ENCODE measurements around the gene C7orf33. TPM values are rescaled to one million over a fixed set of nuclear protein-coding genes. Genes with fewer than 3 reads are reported as not detected.

C7orf33 gene
- total and polyA plus RNA-seq, 4 donors: not detected

DNA sequence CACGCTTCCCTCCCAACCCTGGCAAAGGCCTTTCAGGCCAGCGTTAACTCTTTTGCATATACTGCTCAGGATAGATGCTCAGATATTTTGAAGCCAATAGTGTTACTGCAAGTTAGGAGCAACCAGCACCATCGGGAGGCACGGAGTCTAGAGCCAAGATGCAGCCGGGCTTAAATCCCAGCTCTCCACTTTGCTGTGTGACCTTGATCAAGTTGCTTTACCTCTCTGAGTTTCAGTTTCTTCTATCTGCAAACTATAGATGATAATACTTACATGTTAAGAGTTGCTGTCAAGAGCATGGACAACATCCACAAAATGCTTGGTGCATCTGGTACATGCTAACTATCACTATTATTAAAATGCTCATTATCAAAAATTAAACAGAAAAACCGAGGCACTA, 45.4 kb upstream of the C7orf33 start:
- ATAC-seq (ENCODE audit: insufficient read depth, low FRiP score): no peak
- WGBS, 2 donors: 89 to 92% methylated on average over 6 of the region's 6 CpGs
- Histone ChIP-seq H3K27me3 (ENCODE audit: control insufficient read depth in 3 of 3, insufficient read depth in 3 of 3, low read length in 2 of 3) (peaks cover 0 to 4% (median 0%) of the 10 kb centered on the region in 3 donors), H3K9ac (ENCODE audit: insufficient read depth in 1 of 2, low read length in 2 of 2) (no peak overlapping the region), H3K27ac (ENCODE audit: low read depth in 1 of 2, low read length in 1 of 2) (no peak overlapping the region), H3K36me3 (ENCODE audit: control insufficient read depth in 4 of 4, insufficient read depth in 4 of 4, low read length in 4 of 4) (no peaks in the 10 kb centered on the region), H3K9me3 (ENCODE audit: control insufficient read depth in 4 of 4, insufficient read depth in 3 of 4, low read length in 3 of 4) (no peaks in the 10 kb centered on the region), H3K4me1 (ENCODE audit: control insufficient read depth in 5 of 5, insufficient read depth in 5 of 5, low read length in 5 of 5) (peaks cover 0 to 1% (median 0%) of the 10 kb centered on the region in 5 donors), H3K4me3 (no peak overlapping the region)
- TF ChIP-seq, protein P1, sequence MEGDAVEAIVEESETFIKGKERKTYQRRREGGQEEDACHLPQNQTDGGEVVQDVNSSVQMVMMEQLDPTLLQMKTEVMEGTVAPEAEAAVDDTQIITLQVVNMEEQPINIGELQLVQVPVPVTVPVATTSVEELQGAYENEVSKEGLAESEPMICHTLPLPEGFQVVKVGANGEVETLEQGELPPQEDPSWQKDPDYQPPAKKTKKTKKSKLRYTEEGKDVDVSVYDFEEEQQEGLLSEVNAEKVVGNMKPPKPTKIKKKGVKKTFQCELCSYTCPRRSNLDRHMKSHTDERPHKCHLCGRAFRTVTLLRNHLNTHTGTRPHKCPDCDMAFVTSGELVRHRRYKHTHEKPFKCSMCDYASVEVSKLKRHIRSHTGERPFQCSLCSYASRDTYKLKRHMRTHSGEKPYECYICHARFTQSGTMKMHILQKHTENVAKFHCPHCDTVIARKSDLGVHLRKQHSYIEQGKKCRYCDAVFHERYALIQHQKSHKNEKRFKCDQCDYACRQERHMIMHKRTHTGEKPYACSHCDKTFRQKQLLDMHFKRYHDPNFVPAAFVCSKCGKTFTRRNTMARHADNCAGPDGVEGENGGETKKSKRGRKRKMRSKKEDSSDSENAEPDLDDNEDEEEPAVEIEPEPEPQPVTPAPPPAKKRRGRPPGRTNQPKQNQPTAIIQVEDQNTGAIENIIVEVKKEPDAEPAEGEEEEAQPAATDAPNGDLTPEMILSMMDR (IDR thresholded peaks at IDR 0.05; ENCODE audit: control extremely low read depth, extremely low read depth): no peak
- DNase-seq: no peak

DNA sequence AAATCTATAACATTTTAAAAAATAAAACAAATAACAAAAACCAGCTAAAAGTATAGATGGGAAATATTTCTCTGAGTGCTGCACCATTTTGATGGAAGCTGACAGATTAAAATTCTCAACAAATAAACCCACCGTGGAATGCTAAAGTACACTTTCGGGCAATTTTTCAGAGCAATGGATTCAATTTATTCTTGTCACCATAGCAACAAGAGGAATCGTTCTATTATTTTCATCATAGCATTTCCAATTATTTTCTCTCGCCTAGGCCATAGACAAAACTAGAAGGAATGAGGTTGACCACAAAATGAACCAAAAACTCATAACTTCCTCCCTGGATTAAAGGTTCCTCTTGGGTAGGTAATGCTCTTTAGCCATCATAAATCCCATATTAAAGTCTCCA, 44.6 kb upstream of the C7orf33 start:
- TF ChIP-seq, protein P1 (IDR thresholded peaks at IDR 0.05; ENCODE audit: control extremely low read depth, extremely low read depth): no peak
- no peak overlapping the region for H3K4me3 ChIP-seq
- H3K27ac ChIP-seq (ENCODE audit: low read depth in 1 of 2, low read length in 1 of 2): no peak overlapping the region
- H3K4me1 ChIP-seq (ENCODE audit: control insufficient read depth in 5 of 5, insufficient read depth in 5 of 5, low read length in 5 of 5): no peaks in the 10 kb centered on the region
- DNase-seq: no peak
- 72 to 77% methylated on average over 4 of the region's 4 CpGs for WGBS, 2 donors
- H3K36me3 ChIP-seq (ENCODE audit: control insufficient read depth in 4 of 4, insufficient read depth in 4 of 4, low read length in 4 of 4): no peaks in the 10 kb centered on the region
- H3K9ac ChIP-seq (ENCODE audit: insufficient read depth in 1 of 2, low read length in 2 of 2): no peak overlapping the region
- peaks cover 0 to 4% (median 0%) of the 10 kb centered on the region in 4 donors for H3K9me3 ChIP-seq (ENCODE audit: control insufficient read depth in 4 of 4, insufficient read depth in 3 of 4, low read length in 3 of 4)
- peaks cover 0 to 4% (median 0%) of the 10 kb centered on the region in 3 donors for H3K27me3 ChIP-seq (ENCODE audit: control insufficient read depth in 3 of 3, insufficient read depth in 3 of 3, low read length in 2 of 3)
- ATAC-seq (ENCODE audit: insufficient read depth, low FRiP score): no peak

DNA sequence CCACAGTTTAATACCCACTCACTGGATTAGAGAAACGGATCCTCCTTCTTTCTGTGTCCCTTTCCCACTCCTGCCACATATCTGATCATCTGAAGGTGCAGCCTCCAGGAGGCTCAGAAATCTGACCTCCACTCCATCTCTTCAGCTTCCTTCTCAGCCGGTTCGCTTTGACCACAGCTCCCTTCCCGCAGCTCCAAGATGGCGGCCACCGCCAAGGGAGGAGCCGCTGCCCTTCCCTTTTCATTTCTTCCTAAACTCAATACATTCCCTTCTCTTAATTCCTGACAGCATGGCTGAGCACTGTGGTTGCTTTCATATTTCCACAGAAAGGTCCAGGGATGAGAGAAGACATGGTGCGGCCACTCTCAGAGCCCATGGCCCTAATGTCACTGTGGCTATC, 43.7 kb upstream of the C7orf33 start:
- Histone ChIP-seq H3K9me3 (ENCODE audit: control insufficient read depth in 4 of 4, insufficient read depth in 3 of 4, low read length in 3 of 4) (peaks cover 0 to 6% (median 0%) of the 10 kb centered on the region in 4 donors), H3K27ac (ENCODE audit: low read depth in 1 of 2, low read length in 1 of 2) (no peak overlapping the region), H3K4me1 (ENCODE audit: control insufficient read depth in 5 of 5, insufficient read depth in 5 of 5, low read length in 5 of 5) (no peaks in the 10 kb centered on the region), H3K36me3 (ENCODE audit: control insufficient read depth in 4 of 4, insufficient read depth in 4 of 4, low read length in 4 of 4) (no peaks in the 10 kb centered on the region), H3K4me3 (no peak overlapping the region), H3K9ac (ENCODE audit: insufficient read depth in 1 of 2, low read length in 2 of 2) (no peak overlapping the region), H3K27me3 (ENCODE audit: control insufficient read depth in 3 of 3, insufficient read depth in 3 of 3, low read length in 2 of 3) (peaks cover 0 to 4% (median 0%) of the 10 kb centered on the region in 3 donors)
- DNase-seq (no peak), ATAC-seq (ENCODE audit: insufficient read depth, low FRiP score) (no peak)
- WGBS, 2 donors: 88 to 94% methylated on average over 8 of the region's 8 CpGs
- TF ChIP-seq, protein P1 (IDR thresholded peaks at IDR 0.05; ENCODE audit: control extremely low read depth, extremely low read depth): no peak

- no peaks in the 10 kb centered on the region for H3K36me3 ChIP-seq (ENCODE audit: control insufficient read depth in 4 of 4, insufficient read depth in 4 of 4, low read length in 4 of 4)
- H3K4me3 ChIP-seq: no peak overlapping the region
- peaks cover 0 to 6% (median 0%) of the 10 kb centered on the region in 4 donors for H3K9me3 ChIP-seq (ENCODE audit: control insufficient read depth in 4 of 4, insufficient read depth in 3 of 4, low read length in 3 of 4)
- no peak for DNase-seq
- no peaks in the 10 kb centered on the region for H3K4me1 ChIP-seq (ENCODE audit: control insufficient read depth in 5 of 5, insufficient read depth in 5 of 5, low read length in 5 of 5)
- WGBS, 2 donors: 59 to 78% methylated on average over 3 to 4 of the region's 5 CpGs
- no peak overlapping the region for H3K9ac ChIP-seq (ENCODE audit: insufficient read depth in 1 of 2, low read length in 2 of 2)
- no peak overlapping the region for H3K27ac ChIP-seq (ENCODE audit: low read depth in 1 of 2, low read length in 1 of 2)
- TF ChIP-seq, protein P1 (IDR thresholded peaks at IDR 0.05; ENCODE audit: control extremely low read depth, extremely low read depth): no peak
- no peaks in the 10 kb centered on the region for H3K27me3 ChIP-seq (ENCODE audit: control insufficient read depth in 3 of 3, insufficient read depth in 3 of 3, low read length in 2 of 3)
- no peak for ATAC-seq (ENCODE audit: insufficient read depth, low FRiP score)
Measured at GRCh38 chr7:148547951-148548350, 42.6 kb upstream of the C7orf33 start.
